ENCODE data around the gene PNCK.
"Not testable (repeated sequence)": the region's sequence is repeated elsewhere in the genome, so short reads cannot be mapped to it uniquely, and the experiment has no call there.

PNCK gene

GRCh38 chrX:153697924-153698865 lies 24.6 kb upstream of the PNCK start:
- DNase-seq, result no peak

- not testable (repeated sequence) for DNase-seq
Measured at GRCh38 chrX:153696986-153697722, 23.5 kb upstream of the PNCK start.

GRCh38 chrX:153696538-153696937 lies 22.9 kb upstream of the PNCK start:
- not testable (repeated sequence) for DNase-seq

GRCh38 chrX:153696100-153696499 lies 22.5 kb upstream of the PNCK start:
- DNase-seq, result no peak

GRCh38 chrX:153694687-153695270 lies 21.2 kb upstream of the PNCK start:
- no peak for DNase-seq

GRCh38 chrX:153694256-153694655 lies 20.6 kb upstream of the PNCK start:
- DNase-seq, result not testable (repeated sequence)

GRCh38 chrX:153693216-153694086 lies 19.8 kb upstream of the PNCK start:
- DNase-seq, result no peak

- DNase-seq, result no peak
Measured at GRCh38 chrX:153692611-153693156, 19.1 kb upstream of the PNCK start.

GRCh38 chrX:153692003-153692402 lies 18.4 kb upstream of the PNCK start:
- no peak for DNase-seq

- not testable (repeated sequence) for DNase-seq
Measured at GRCh38 chrX:153691032-153691827, 17.6 kb upstream of the PNCK start.

GRCh38 chrX:153690466-153690865 lies 16.9 kb upstream of the PNCK start:
- DNase-seq, result no peak

GRCh38 chrX:153689654-153690465 lies 16.2 kb upstream of the PNCK start:
- DNase-seq, result no peak

GRCh38 chrX:153688911-153689590 lies 15.4 kb upstream of the PNCK start:
- DNase-seq, result no peak

GRCh38 chrX:153688506-153688905 lies 14.9 kb upstream of the PNCK start:
- DNase-seq, result no peak

- no peak for DNase-seq
Measured at GRCh38 chrX:153688071-153688470, 14.5 kb upstream of the PNCK start.

GRCh38 chrX:153687121-153688039 lies 13.8 kb upstream of the PNCK start, which contains the start of gene SLC6A8:
SLC6A8 (plus strand) TSS chrX:153687926; CDS start chrX:153688575, 649 bp downstream.
- DNase-seq, result peak; percentile 19 to 28 (median 23)

GRCh38 chrX:153686711-153687110 lies 13.1 kb upstream of the PNCK start:
- DNase-seq, result no peak
